AML-193 (cell line): ENCODE data around the gene SPOCK2.

ENCODE experiments used
- DNase-seq, 2 experiments: peaks; one replicate each; lab custom pipeline; 2025; lab: John Stamatoyannopoulos, UW

Gene SPOCK2

DNA sequence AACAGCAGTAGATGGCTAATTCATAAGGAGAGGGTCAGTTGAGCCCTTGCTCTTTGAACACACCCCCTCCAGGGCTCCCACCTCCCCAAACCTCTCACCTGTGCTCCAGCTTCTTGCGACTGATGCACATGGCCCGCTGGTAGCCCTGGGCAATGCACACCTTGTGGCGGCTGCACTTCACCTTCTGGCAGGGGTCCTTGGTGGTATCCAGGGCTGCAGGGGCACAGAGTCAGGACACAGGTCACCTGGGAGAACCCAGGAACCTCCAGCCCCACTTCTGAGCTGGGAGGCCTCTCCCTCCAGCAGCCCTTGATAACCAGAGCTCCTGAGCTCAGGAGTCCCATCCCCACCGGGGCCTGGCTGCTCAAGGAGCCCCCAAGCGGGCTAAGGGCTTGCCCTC lies 16.3 kb downstream of the SPOCK2 start:
- DNase-seq = no peak

DNA sequence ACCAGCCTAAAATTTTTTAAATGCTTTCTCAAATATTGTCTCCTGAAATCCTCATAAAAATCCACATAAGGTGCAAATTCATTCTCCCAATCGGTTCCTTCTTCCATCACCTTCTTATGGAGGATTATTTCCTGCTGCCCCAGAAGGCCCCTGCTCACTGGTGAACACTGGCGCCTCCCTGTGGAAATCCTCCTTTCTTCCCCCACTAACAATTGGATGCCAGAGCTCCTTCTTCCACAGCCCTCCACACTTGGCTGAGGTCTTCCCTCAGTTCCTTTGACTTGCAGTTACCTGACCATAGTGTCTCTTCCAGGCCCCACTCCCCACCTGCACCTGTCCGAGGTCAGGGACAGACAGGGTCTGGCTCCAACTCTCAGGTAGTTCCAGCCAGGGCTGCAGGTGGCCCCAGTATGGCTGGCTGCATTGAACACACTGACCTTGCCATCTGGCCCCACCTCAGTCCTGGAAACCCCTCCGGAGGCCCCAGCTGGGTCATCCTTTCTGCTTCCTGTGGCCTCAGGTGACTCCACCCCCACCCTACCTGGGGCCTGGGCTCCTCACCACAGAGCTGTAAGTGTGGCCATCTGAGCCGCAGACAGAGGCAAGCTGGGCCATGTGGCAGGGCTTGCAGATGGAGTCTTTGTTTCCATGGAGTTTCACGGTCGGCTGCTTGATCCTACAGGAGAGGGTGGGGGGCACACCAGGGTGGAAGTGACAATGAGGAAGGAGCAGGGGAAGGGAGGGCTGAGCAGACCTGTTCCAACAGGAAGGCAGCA lies 18.4 kb downstream of the SPOCK2 start:
- no peak for DNase-seq

DNA sequence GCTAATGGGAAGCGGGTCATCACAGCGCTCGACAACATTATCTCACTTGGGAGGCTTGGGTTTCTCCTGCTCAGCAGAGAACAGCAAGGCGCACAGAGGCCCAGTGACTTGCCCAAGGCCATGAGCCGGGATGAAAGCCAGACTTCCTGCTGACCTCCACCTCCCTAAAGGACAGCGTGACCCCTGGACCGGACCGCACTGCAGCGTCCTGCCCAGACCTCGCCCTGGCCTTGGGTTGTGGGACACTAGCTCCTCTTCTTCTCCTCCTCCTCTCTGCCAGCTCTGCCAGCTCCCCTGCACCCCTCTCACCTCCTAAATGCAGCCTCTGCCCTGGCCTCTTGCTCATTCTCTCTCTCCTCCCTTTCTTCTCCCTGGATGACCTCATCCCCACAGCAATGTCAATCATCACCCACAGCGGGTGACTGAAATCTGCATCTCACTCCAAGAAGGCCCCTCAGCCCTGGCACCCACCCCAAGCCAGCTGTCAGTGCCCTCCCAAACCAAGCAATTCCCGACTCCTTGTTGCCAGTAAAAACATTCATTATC lies 19.4 kb downstream of the SPOCK2 start:
- DNase-seq = no peak

DNA sequence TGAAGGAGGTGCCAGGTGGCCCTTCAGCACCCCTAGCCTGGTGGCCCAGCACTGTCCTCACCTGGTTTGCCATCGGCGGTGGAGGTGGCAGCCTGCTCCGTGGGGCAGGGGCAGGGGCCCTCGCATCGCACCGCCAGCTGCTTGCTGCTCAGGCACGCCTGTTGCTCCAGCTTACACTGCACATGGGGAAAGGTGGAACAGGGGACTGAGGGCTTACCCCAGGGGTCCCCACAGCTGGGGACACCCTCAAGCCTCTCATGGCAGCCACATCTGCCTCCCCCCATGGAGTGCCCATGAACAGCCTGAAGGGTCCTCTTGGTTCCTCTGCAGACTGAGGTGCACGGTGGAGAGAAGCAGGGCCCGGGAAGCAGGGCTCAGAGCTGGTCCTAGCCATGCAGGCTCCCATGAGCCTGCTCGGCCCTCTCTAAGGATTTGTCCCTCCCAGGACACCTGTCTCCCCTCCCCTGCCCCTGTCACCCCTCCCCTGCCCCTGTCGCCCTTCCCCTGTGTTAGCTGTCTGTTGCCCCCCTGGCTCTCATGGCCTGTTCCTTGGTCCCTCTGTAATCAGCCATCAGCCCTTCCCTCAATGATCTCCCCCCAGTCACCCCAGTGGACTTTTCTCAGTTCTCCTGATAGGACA lies 20.1 kb downstream of the SPOCK2 start:
- no peak for DNase-seq

DNA sequence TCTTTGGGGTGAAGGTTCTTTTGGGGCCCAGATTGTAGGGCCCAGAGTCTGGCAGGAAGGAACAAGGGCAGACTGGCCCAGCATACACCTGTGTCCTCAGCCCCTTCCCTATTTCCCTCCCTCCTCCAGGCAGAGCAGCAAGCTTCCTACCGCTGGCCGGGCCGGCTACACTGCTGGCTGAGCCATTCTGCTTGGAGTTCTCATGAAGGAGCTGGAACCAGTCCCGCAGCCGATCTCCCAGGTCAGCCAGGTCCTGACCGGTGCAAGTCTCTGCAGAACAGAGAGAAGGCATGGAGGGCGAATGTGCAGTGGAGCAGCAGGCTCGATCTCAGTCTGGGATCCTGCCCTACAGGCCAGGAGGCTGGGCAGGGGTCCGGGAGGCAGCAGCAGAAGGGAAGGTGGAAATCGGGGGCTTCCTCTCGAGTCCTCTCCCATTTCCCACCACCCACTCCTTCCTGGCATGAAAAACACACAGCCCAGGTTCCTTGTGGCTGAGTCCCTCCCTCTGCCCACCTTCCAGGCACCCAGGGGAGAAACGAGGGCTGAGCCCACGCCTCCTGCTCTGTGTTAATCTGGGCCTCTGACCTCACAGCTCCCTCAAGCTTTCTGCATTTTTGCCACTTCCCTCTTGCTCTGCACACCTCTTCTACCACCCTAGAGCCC lies 20.8 kb downstream of the SPOCK2 start:
- no peak for DNase-seq

DNA sequence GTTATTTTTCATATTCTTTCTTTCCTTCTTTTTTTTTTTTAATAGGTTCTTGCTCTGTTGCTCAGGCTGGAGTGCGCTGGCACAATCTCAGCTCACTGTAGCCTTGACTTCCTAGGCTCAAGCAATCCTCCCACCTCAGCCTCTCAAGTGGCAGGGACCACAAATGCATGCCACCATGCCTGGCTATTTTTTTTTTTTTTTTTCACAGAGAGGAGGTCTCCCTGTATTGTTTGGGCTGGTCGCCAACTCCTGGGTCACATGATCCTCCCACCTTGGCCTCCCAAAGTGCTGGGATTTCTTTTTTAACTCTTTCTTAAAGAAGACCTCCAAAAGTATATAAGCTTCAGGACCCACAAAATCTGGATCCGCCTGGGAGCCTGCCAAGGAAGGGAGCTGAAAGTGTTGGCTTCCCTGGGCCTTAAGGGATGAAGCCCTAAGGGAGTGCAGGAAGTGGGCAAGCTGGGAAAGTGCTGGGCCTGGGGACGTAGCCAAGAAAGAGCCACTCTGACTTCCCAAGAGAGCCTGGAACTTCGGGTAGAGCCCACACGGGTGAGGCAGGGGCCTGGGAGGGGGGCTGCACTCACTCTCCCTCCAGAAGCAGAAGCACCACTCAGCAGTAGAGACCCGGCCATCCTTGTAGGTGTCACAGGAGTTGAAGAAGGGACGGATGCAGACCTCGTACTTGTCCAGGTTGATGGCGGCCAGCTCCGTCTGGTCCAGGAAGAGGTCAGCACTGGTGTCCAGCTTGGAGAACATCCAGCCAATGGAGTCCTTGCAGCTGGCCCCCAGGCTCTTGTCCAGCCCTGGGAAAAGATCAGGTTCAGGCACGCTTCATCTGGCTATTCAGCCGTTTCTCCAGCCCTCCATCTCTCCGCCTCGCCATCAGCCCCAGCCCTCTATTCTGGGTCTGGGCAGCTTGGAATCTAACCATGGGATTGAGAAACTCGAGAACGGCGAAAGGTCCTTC lies 21.8 kb downstream of the SPOCK2 start:
- no peak for DNase-seq

DNA sequence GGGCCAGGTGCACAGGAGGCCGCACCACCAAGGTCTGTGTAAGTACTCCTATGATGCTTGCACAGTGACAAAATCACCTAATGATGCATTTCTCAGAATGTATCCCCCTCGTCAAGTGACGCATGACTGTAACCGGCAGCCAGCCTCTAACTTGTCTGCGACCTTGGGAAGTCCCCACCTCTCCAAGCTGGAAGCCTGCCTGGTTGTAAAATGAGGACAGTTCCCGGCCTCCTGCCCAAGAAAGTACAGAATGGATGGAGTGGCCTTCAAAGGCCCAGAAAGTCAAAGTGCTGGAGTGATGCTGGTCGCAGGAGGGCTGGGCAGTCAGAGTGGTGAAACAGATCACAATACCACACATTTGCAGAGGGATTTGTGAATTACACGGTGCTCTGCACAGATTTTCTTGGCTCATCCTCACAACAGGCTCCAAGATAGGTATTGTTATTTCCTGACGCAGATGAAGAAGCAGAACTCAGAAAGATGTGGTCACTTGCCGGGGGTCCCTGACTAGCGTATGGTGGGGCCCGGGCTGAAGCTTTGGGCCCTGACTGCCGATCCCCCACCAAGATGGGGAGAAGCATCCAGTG lies 22.8 kb downstream of the SPOCK2 start:
- DNase-seq = no peak

DNA sequence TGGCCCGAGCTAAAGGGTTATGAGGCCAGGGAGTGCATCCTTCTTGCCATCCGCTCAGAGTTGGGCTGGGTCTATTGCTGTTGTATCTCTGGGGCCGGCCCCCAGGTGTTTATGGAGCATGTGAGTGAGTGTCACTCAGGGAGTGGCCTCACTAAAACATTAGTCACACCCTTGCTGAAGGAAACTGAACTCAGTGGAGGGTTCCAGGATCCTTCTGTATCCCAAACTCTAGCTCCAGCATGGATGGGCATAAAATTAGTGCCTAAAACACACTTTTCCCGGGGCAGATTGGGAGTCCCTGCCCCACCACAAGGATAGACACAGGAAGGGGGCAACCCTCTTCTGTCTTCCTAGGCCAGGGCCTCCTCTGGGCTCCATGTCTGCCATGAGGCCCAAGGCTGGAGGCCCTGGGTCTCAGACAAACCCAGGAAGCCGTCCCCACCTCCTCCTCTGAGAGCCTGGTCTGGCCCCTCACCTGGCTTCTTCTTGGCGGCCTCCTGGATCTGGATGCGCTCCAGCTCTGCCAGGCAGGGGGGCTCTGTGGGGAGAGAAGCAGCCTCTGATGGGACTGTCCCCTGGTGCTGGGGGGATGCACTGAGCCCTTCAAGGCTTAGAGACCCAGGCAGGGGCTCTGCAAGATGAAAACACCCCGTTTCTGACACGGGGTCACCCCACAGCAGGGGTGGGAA lies 24.5 kb downstream of the SPOCK2 start:
- DNase-seq = no peak

DNA sequence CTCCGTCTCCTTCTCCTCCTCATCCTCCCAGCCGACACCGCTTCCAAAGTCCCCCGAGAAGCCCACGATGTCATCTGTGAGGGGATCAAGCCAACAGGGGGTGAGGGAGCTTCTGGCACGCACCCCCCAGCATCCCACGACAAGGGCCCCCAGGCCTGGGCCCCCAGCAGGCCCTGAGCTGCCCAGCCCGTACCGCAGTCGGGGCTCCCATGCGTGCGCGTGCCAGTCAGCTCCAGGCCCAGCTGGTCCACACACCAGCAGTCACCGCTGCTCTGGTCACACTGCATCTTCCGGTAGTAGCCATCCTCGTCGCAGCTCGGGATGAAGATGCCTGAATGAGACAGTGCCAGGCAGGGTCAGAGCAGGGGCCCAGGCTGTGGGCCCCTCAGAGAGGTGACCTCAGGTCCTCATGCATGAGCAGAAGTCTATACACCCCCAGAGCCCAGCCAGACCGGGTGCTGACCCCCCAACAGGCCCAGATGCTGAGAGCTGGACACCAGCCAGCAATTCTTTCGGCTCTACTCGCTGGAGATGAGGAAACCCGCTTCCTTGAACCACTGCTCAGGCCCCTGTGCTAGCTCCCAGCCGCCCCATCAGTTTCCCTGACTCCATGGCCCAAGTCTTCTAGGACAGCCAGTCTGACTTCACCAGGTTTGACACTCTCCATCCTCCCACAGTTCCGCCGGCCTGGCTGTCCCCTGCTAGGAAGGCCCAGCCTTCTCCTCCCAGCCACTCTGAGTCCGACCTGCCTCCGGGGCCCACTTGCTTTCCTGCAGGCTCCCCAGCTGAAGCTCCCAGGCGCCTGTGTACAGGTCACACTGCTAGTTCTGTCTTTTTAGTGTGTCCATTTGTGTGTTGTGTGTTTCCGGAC lies 25.3 kb downstream of the SPOCK2 start:
- no peak for DNase-seq

DNA sequence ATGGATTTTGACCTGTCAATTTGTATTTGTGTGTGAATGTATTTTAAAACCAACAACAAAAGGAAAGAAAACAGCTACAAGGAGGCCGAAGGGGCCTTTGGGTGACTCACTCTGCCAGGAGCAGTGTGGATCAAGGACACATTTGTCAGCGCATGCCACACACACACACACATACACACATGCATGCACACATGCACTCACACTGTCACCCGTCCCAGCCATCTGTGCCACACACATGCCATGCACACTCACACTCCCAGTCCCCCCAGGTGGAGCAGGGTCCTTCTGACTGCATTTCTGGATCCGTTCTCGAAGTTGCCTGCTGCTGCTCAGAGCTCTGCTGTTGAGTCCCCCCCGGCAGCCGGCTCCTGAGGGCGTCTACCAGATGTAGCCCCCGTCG lies 26.0 kb downstream of the SPOCK2 start:
- no peak for DNase-seq

DNA sequence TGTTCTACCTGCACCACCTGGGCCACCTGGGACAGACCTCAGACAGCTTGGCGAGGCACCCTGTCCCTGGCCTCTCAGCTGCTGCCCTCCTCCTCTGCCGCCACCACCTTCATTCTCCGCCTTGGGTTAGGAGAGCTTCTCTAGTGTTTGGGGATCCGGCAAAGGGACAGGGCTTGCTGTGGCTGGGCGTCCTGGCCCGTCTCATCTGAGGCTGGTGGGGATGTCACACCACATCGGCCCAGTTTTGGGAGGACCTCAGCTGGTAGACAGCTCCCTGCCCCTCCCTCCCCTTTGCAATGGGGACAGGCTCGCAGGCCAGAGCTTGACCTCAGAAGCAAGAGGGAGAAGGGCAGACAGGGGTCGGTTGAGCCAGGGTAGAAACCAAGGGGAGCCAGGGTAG lies 26.4 kb downstream of the SPOCK2 start:
- DNase-seq = no peak

DNA sequence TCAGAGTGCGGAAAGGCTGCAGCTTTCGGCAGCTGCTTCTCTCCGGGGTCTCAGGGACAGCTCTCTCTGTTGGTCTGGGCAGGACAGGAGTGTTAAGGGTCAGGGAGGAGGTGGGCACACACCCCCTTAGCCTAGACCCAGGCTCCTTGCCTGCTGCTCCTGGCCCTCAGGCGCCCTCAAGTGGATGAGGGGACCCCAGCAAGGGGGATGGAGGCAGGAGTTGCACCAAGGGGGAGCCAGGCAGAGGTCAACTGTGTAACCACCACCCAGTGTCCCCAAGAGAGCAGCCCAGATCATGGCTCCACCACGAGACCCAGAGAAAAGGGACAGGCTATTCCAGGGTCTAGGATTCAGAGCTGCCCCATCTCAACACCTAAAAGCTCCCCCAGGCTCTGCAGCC lies 26.9 kb downstream of the SPOCK2 start:
- no peak for DNase-seq

DNA sequence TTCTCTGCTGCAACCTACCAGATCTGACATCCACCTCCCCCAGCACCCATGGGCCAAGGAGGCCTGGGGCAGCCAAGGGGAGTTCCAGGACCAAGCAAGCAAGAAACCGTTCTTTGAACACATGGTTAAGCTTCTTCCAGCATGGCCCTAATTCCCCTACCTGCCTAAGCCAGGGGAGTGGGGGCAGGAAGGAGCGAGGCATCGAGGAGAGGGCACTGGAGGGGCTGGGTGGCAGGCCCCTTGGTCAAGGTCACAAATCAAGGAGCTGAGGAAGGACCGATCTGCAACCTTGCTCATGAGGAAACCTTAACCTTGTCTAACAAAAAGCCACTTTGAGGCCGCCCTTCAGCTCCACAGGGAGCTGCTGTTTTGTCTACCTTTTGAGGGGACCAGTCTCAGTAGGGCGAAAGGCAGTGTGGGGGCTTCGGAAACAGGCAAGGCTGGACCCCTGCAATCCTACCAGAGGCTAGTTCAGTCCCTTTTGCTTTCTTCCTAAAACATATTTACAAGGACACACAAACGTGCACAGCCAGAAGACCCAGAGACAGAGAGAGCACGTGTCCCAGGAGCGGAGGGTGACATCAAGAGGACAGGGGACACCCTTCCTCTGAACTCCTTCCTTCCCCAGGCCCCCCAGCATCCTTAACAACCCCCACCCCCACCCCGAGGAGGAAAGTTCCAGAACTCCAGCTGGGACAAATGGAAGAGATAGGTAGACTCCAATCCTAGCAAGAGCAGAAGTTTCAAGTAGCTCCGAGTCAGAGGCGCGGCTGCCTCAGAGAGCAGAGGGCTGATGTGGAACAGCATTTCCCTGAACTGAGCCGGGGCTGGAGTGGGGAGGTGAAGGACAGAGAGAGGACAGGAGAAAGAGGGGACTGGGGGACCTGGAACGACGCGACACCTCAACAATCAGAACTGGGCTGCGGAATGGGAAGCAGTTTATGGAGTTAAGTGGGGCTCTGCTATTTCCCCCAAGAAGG lies 28.2 kb downstream of the SPOCK2 start:
- no peak for DNase-seq

DNA sequence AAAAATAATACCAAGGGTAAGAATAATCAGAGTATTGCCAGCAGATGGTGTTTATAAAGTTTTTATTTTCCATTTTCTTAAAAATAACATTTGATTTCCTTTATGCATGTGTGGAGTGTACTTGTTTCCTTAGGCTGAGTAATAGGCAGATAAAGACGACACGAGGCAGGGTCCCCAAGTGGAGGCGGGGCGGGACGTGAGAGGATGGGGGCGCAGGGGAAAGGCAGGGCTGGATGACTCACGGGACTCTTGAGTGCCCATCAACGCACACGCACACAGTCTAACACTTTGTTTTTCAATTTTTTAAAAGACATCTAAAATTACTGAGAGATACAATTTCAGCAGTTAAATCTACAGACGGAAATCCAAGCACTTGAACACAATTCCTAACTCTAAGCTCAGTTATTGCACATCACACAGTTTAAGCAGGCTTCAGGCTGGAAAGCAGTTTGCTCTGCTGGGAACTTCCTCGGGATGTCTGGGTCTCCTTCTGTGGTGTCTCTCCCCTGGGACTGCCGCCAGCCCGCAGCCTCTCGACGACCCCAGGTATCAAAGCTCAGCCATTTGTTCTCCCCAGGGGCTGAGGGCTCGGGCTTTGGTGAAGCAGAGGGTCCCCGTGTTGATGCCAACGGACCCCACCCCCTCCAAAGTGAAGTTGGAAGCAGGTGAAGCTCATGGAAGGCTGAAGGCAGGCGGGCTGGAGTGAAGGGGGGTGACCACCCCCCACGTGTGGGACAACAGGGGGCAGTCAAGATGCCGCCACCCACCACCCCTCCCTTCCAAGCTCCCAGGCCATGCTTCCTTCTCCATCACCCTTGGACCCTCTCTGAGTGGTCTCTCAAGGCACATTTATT lies 29.1 kb downstream of the SPOCK2 start:
- no peak for DNase-seq

DNA sequence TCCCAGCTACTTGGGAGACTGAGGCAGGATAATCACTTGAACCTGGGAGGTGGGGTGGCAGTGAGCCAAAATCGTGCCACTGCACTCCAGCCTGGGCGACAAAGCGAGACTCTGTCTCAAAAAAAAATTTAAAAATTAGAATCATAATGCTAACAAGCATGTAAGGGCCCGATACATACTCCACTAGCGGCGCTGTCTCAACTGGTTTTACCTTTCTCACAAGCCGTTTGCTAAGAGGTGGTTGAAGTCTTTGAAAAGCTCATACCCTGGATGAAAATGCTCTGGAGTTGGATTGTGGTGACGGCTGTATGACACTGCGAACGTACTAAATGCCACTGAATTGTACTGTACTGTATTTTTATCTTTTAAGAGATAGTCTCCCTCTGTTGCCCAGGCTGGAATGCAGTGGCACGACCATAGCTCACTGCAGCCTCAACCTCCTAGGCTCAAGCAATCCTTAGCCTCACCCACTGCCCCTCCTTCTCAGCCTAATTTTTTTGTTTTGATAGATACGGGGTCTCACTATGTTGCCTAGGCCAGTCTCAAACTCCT lies 29.9 kb downstream of the SPOCK2 start:
- no peak for DNase-seq

DNA sequence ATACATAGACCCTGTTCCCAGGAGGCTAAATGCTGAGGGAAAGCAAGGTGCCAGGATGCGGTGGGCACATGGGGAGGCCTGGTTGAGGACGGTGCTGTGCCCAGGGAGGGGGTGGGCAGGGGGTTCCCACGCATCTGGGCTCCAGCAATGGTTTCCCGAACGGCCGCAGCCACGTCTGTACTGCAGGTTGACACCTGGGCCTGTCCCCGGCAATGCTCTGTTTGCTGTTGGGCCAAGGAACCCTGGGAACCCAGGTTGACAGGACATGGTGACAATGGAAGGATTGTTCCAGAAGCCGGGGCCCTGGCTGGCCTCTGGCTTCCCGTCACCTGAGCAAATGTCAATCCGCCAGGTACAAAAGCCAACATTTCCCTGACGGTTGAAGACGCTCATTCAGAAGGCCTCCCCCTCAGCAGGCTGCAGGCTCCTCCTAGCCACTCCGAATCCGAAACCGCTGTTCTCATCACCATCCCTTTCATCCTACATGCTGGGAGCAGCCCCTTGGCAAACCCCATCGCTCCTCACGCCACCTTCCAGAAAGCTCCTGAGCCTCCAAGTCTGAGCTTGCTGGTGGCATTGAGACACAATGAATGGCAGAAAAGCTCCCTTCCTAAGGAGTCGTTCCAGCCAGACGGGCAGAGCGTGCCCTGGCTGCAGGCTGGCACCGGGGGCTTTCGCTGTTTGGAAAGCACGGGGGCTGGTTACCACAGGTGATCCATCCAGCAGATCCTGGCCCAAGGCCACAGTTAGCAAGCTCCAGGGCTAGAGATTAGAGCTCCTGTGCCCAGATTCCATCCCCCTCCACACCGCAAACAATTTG lies 31.2 kb downstream of the SPOCK2 start:
- no peak for DNase-seq
